ENCODE results near the gene SEC14L1. TPM values are rescaled to one million over a fixed set of nuclear protein-coding genes. Genes with fewer than 3 reads are reported as not detected.

The SEC14L1 gene
- total RNA-seq, 1 donor from 2014 or later = 93.2 TPM

DNA sequence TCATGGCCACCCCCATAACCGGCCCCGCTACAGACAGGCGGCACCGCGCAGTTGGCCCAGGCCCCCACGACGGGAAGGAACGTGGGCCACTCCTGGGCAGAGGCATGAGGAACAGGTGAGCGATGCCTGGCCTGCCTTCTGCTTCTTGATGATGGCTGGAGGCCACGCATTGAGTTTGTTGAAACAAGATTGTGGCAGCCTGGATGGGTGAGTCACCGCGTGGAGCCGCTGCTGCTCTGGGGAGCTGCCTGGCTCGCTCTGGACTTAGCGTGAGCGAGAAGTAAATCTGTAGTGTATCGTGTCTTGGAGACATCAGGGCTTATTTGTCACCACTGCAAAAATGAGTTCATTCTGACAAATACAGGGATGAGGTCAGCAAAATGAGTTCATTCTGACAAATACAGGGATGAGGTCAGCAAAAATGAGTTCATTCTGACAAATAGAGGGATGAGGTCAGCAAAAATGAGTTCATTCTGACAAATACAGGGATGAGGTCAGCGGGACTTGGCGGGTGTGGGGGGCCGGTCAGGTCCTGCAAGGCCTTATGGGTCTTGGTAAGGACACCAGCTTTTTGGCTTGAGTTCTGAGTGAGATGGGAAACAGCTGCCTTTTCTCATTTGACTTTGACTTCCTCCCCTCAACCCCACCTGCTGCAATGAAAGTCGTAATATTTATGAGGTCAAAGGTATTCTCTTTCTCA is 93.0 kb downstream of the SEC14L1 start:
- H3K4me1 Mint-ChIP-seq (ENCODE audit: low read depth, unreplicated experiment) = peaks cover 4% of the 10 kb centered on the region
- Histone ChIP-seq H4K20me1 (ENCODE audit: insufficient read depth, low read length) (no peaks in the 10 kb centered on the region), H3K4me3 (ENCODE audit: insufficient read depth, low read depth, low read length) (no peak overlapping the region), H2AFZ (ENCODE audit: low read depth, low read length) (no peak overlapping the region), H3K9ac (ENCODE audit: low read length) (no peak overlapping the region), H3K4me2 (ENCODE audit: low read length) (no peak overlapping the region), H3K27me3 (ENCODE audit: insufficient read depth, low read length) (no peaks in the 10 kb centered on the region), H3K79me2 (ENCODE audit: insufficient read depth, low read length) (no peaks in the 10 kb centered on the region), H3K27ac (ENCODE audit: low read depth, low read length) (peak overlapping the region; percentile 42), H3K4me1 (ENCODE audit: insufficient read depth, low read length) (peaks cover 5% of the 10 kb centered on the region), H3K36me3 (ENCODE audit: insufficient read depth, low read length) (no peaks in the 10 kb centered on the region), H3K9me3 (ENCODE audit: insufficient read depth, low read depth, low read length) (peaks cover 8% of the 10 kb centered on the region)
- DNase-seq (ENCODE audit: low read depth) = peak; percentile 88
- TF ChIP-seq, protein P1, sequence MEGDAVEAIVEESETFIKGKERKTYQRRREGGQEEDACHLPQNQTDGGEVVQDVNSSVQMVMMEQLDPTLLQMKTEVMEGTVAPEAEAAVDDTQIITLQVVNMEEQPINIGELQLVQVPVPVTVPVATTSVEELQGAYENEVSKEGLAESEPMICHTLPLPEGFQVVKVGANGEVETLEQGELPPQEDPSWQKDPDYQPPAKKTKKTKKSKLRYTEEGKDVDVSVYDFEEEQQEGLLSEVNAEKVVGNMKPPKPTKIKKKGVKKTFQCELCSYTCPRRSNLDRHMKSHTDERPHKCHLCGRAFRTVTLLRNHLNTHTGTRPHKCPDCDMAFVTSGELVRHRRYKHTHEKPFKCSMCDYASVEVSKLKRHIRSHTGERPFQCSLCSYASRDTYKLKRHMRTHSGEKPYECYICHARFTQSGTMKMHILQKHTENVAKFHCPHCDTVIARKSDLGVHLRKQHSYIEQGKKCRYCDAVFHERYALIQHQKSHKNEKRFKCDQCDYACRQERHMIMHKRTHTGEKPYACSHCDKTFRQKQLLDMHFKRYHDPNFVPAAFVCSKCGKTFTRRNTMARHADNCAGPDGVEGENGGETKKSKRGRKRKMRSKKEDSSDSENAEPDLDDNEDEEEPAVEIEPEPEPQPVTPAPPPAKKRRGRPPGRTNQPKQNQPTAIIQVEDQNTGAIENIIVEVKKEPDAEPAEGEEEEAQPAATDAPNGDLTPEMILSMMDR (IDR thresholded peaks at IDR 0.05; ENCODE audit: insufficient read depth, low read depth, low read length) = no peak
- TF ChIP-seq EZH2 (IDR thresholded peaks at IDR 0.05; ENCODE audit: insufficient read depth, low read length) = no peak
- H3K27me3 Mint-ChIP-seq (ENCODE audit: low read depth, unreplicated experiment) = no peaks in the 10 kb centered on the region
- peaks cover 12% of the 10 kb centered on the region for H3K9me3 Mint-ChIP-seq (ENCODE audit: unreplicated experiment)
- H3K27ac Mint-ChIP-seq (ENCODE audit: unreplicated experiment) = peak overlapping the region; percentile 54
- FAIRE-seq = peak; percentile 29
- H3K36me3 Mint-ChIP-seq (ENCODE audit: low read depth, unreplicated experiment) = peaks cover 10% of the 10 kb centered on the region
- H3K4me3 Mint-ChIP-seq (ENCODE audit: unreplicated experiment) = no peak overlapping the region

DNA sequence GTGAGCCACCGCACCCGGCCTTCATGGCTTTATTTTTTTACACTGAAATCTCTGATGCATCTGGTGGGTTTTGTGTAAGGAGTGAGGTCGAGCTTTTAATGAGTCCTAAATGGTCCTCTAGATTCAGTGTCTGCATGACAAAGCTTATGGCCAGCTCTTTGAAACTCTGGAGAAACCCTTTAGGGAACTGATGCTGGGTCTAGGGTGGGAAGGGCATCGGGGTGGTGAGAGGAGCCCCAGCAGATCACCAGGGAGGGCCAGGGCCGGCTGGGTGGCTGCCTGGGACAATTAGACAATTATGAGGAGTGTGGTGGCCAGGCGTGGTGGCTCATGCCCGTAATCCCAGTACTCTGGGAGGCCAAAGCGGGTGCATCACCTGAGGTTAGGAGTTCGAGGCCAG is 93.9 kb downstream of the SEC14L1 start:
- no peak overlapping the region for H3K4me3 Mint-ChIP-seq (ENCODE audit: unreplicated experiment)
- peak overlapping the region; percentile 7 for H3K27ac ChIP-seq (ENCODE audit: low read depth, low read length)

More for the DNA sequence above, 93.9 kb downstream of the SEC14L1 start:
- H3K27ac Mint-ChIP-seq (ENCODE audit: unreplicated experiment) = no peak overlapping the region
- H3K9me3 ChIP-seq (ENCODE audit: insufficient read depth, low read depth, low read length) = peaks cover 8% of the 10 kb centered on the region
- peaks cover 4% of the 10 kb centered on the region for H3K4me1 Mint-ChIP-seq (ENCODE audit: low read depth, unreplicated experiment)
- H3K79me2 ChIP-seq (ENCODE audit: insufficient read depth, low read length) = no peaks in the 10 kb centered on the region
- FAIRE-seq (no peak), DNase-seq (ENCODE audit: low read depth) (no peak)
- TF ChIP-seq EZH2 (IDR thresholded peaks at IDR 0.05; ENCODE audit: insufficient read depth, low read length) = no peak
- TF ChIP-seq, protein P1 (IDR thresholded peaks at IDR 0.05; ENCODE audit: insufficient read depth, low read depth, low read length) = no peak
- no peak overlapping the region for H2AFZ ChIP-seq (ENCODE audit: low read depth, low read length)
- no peak overlapping the region for H3K4me2 ChIP-seq (ENCODE audit: low read length)
- no peaks in the 10 kb centered on the region for H4K20me1 ChIP-seq (ENCODE audit: insufficient read depth, low read length)
- peaks cover 12% of the 10 kb centered on the region for H3K9me3 Mint-ChIP-seq (ENCODE audit: unreplicated experiment)
- no peak overlapping the region for H3K9ac ChIP-seq (ENCODE audit: low read length)
- H3K4me1 ChIP-seq (ENCODE audit: insufficient read depth, low read length) = peaks cover 5% of the 10 kb centered on the region
- H3K36me3 ChIP-seq (ENCODE audit: insufficient read depth, low read length) = no peaks in the 10 kb centered on the region
- no peak overlapping the region for H3K4me3 ChIP-seq (ENCODE audit: insufficient read depth, low read depth, low read length)
- no peaks in the 10 kb centered on the region for H3K27me3 Mint-ChIP-seq (ENCODE audit: low read depth, unreplicated experiment)
- H3K36me3 Mint-ChIP-seq (ENCODE audit: low read depth, unreplicated experiment) = peaks cover 10% of the 10 kb centered on the region
- H3K27me3 ChIP-seq (ENCODE audit: insufficient read depth, low read length) = no peaks in the 10 kb centered on the region
